ENCODE results near the gene ARL13B.

- no peak for TF ChIP-seq POLR2AphosphoS5 (IDR thresholded peaks at IDR 0.05; ENCODE audit: insufficient read depth in 1 of 2, low read depth in 1 of 2)
- no peak for TF ChIP-seq CTCF (IDR thresholded peaks at IDR 0.05)
- no peak for TF ChIP-seq POLR2A (IDR thresholded peaks at IDR 0.05)
Observed at GRCh38 chr3:93984618-93985017, 4.7 kb downstream of the ARL13B start.

Measured in vagina (tissue), 2 donors.